OCI-LY3 (cell line): ENCODE results near the gene CCSER1.

ENCODE experiments used
- H2AFZ ChIP-seq: fragments of 200-600, 300-600 bp; shearing (Covaris generic); 2 replicates; pipeline ENCODE4 v1.6.0; 2014; ENCODE audit warnings: antibody characterized with exemption, low read depth, low read length
- H3K27ac ChIP-seq: fragments of 200-600, 300-600 bp; sonication (generic); 2 replicates; pipeline ENCODE4 v1.5.1; 2014; ENCODE audit warnings: mild to moderate bottlenecking, low read length, moderate library complexity, mixed read lengths
- H3K27me3 ChIP-seq: fragments of 200-600, 300-600 bp; sonication (generic); 2 replicates; pipeline ENCODE4 v1.6.1; 2014; ENCODE audit warnings: low read depth, low read length, mixed read lengths
- H3K36me3 ChIP-seq: fragments of 200-600, 300-600 bp; sonication (generic); replicated peaks from 2 replicates; pipeline ENCODE3; 2014; ENCODE audit warnings: low read depth, low read length, mixed read lengths
- H3K4me1 ChIP-seq: fragments of 300-600, 200-600 bp; sonication (generic); 2 replicates; pipeline ENCODE4 v1.6.1; 2014; ENCODE audit warnings: low read length, mixed read lengths
- H3K4me2 ChIP-seq: fragments of 200-600, 300-600 bp; sonication (generic); 2 replicates; pipeline ENCODE4 v1.6.1; 2014; ENCODE audit warnings: low read length, mixed read lengths
- H3K4me3 ChIP-seq: fragments of 300-600, 200-600 bp; sonication (generic); 2 replicates; pipeline ENCODE4 v1.5.1; 2014; ENCODE audit warnings: antibody characterized with exemption, mild to moderate bottlenecking, low read length, moderate library complexity
- H3K79me2 ChIP-seq: fragments of 300-600, 200-600 bp; shearing (Covaris generic); 2 replicates; pipeline ENCODE4 v1.6.1; 2014; ENCODE audit warnings: mild to moderate bottlenecking, low read length, mixed read lengths
- H3K9ac ChIP-seq: fragments of 300-600, 200-600 bp; shearing (Covaris generic); 2 replicates; pipeline ENCODE4 v1.6.0; 2014; ENCODE audit warnings: mild to moderate bottlenecking, low read length, moderate library complexity
- H3K9me3 ChIP-seq: fragments of 200-600, 300-600 bp; shearing (Covaris generic); 2 replicates; pipeline ENCODE4 v1.6.1; 2014; ENCODE audit warnings: low read length, mixed read lengths; ENCODE audit not compliant: insufficient read depth
- H4K20me1 ChIP-seq: fragments of 200-600, 300-600 bp; sonication (generic); 2 replicates; pipeline ENCODE4 v1.6.1; 2016; ENCODE audit warnings: low read length, mixed read lengths; ENCODE audit not compliant: insufficient read depth
- CTCF ChIP-seq: fragments of 200-600, 300-600 bp; sonication (generic); IDR thresholded peaks from 2 replicates; pipeline ENCODE4 v1.5.1; 2014; ENCODE audit warnings: antibody characterized with exemption, low read length, low read depth
- EZH2phosphoT487 ChIP-seq: fragments of 200-600 bp; shearing (Covaris generic); IDR thresholded peaks from 2 replicates; pipeline ENCODE4 v1.6.1; 2018; ENCODE audit warnings: antibody characterized with exemption, mixed run types, low read depth

Gene CCSER1

GRCh38 chr4:90951037-90951436, 823.8 kb downstream of the CCSER1 start:
- no peak overlapping the region for H3K9ac ChIP-seq
- H3K36me3 ChIP-seq: no peaks in the 10 kb centered on the region
- no peak overlapping the region for H3K4me2 ChIP-seq
- H3K79me2 ChIP-seq: no peaks in the 10 kb centered on the region
- no peaks in the 10 kb centered on the region for H3K9me3 ChIP-seq
- H3K4me3 ChIP-seq: no peak overlapping the region
- no peaks in the 10 kb centered on the region for H4K20me1 ChIP-seq
- no peak overlapping the region for H3K27ac ChIP-seq
- H3K4me1 ChIP-seq: peaks cover 4% of the 10 kb centered on the region; the same call in 1 of the 2 replicates
- no peaks in the 10 kb centered on the region for H3K27me3 ChIP-seq
- TF ChIP-seq CTCF: no peak
- H2AFZ ChIP-seq: no peak overlapping the region

- Histone ChIP-seq H3K27me3 (no peaks in the 10 kb centered on the region), H3K36me3 (no peaks in the 10 kb centered on the region), H3K9ac (no peak overlapping the region), H3K79me2 (no peaks in the 10 kb centered on the region), H3K9me3 (no peaks in the 10 kb centered on the region), H3K4me2 (no peak overlapping the region), H3K4me3 (no peak overlapping the region), H3K4me1 (0 out of 2 replicates have a peak, but pooled peaks cover 5% of the 10 kb centered on the region), H2AFZ (no peak overlapping the region), H3K27ac (no peak overlapping the region), H4K20me1 (no peaks in the 10 kb centered on the region)
- TF ChIP-seq CTCF (no peak), EZH2phosphoT487 (no peak)
These were observed 831.2 kb downstream of the CCSER1 start for GRCh38 chr4:90958256-90958895.

GRCh38 chr4:90960433-90960832, 833.2 kb downstream of the CCSER1 start:
- Histone ChIP-seq H3K27ac (no peak overlapping the region), H4K20me1 (no peaks in the 10 kb centered on the region), H3K4me3 (no peak overlapping the region), H3K9me3 (no peaks in the 10 kb centered on the region), H3K4me2 (no peak overlapping the region), H2AFZ (no peak overlapping the region), H3K36me3 (no peaks in the 10 kb centered on the region), H3K79me2 (no peaks in the 10 kb centered on the region), H3K27me3 (no peaks in the 10 kb centered on the region), H3K9ac (no peak overlapping the region), H3K4me1 (0 out of 2 replicates have a peak, but pooled peaks cover 5% of the 10 kb centered on the region)
- no peak for TF ChIP-seq EZH2phosphoT487
- TF ChIP-seq CTCF: no peak

GRCh38 chr4:90960840-90961239, 833.6 kb downstream of the CCSER1 start:
- H3K79me2 ChIP-seq: no peaks in the 10 kb centered on the region
- no peaks in the 10 kb centered on the region for H3K27me3 ChIP-seq
- H3K4me3 ChIP-seq: no peak overlapping the region
- no peaks in the 10 kb centered on the region for H3K36me3 ChIP-seq
- no peaks in the 10 kb centered on the region for H4K20me1 ChIP-seq
- H3K4me1 ChIP-seq: 0 out of 2 replicates have a peak, but pooled peaks cover 5% of the 10 kb centered on the region
- no peak overlapping the region for H2AFZ ChIP-seq
- H3K4me2 ChIP-seq: no peak overlapping the region
- H3K9me3 ChIP-seq: no peaks in the 10 kb centered on the region
- no peak overlapping the region for H3K27ac ChIP-seq
- TF ChIP-seq EZH2phosphoT487 (no peak), CTCF (no peak)
- H3K9ac ChIP-seq: no peak overlapping the region
